Ishikawa (cell line): ENCODE results near the gene PRR5L.

Experiments used
- CREB1 ChIP-seq: IDR thresholded peaks from 2 replicates; pipeline ENCODE4 v1.6.1; 2012; ENCODE audit warnings: low read depth
- EGR1 ChIP-seq: IDR thresholded peaks from 2 replicates; pipeline ENCODE4 v1.6.1; 2012
- EP300 ChIP-seq: IDR thresholded peaks from 2 replicates; pipeline ENCODE4 v1.6.1; 2012; ENCODE audit warnings: borderline replicate concordance
- RAD21 ChIP-seq: IDR thresholded peaks from 2 replicates; pipeline ENCODE4 v1.6.1; 2012; ENCODE audit warnings: low read depth
- TAF1 ChIP-seq: IDR thresholded peaks from 2 replicates; pipeline ENCODE4 v1.6.1; 2012; ENCODE audit warnings: low read depth, mild to moderate bottlenecking
- TCF12 ChIP-seq: IDR thresholded peaks from 2 replicates; pipeline ENCODE4 v1.6.1; 2012; ENCODE audit warnings: low read depth
- TF ChIP-seq, protein P1 (sequence below): IDR thresholded peaks from 2 replicates; pipeline ENCODE4 v1.6.1; 2012; ENCODE audit warnings: low read depth, mild to moderate bottlenecking

DNA sequence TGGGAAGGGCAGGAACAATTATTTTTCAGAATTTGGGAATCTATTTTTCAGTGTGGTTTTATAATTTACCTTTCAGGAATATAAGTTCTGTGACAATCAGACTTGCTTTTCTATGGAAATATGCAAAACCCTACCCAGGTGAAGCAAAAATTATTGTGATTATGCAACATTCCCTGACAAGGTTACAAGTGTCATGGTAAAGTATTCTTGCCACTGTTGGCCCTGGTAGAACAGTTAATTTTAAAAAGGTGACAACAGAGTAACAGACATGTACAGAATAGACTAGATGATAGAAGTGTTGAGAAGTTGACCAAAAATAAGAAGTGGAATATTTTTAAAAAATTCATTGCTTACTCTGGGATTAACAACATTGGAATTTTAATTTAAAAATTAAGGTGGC lies 184.7 kb downstream of the PRR5L start:
- TF ChIP-seq EP300 (no peak), TCF12 (no peak), RAD21 (no peak), TAF1 (no peak), CREB1 (no peak), EGR1 (no peak)
- TF ChIP-seq, protein P1, sequence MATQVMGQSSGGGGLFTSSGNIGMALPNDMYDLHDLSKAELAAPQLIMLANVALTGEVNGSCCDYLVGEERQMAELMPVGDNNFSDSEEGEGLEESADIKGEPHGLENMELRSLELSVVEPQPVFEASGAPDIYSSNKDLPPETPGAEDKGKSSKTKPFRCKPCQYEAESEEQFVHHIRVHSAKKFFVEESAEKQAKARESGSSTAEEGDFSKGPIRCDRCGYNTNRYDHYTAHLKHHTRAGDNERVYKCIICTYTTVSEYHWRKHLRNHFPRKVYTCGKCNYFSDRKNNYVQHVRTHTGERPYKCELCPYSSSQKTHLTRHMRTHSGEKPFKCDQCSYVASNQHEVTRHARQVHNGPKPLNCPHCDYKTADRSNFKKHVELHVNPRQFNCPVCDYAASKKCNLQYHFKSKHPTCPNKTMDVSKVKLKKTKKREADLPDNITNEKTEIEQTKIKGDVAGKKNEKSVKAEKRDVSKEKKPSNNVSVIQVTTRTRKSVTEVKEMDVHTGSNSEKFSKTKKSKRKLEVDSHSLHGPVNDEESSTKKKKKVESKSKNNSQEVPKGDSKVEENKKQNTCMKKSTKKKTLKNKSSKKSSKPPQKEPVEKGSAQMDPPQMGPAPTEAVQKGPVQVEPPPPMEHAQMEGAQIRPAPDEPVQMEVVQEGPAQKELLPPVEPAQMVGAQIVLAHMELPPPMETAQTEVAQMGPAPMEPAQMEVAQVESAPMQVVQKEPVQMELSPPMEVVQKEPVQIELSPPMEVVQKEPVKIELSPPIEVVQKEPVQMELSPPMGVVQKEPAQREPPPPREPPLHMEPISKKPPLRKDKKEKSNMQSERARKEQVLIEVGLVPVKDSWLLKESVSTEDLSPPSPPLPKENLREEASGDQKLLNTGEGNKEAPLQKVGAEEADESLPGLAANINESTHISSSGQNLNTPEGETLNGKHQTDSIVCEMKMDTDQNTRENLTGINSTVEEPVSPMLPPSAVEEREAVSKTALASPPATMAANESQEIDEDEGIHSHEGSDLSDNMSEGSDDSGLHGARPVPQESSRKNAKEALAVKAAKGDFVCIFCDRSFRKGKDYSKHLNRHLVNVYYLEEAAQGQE, result no peak
